KG1 (cell line): Measurements from ENCODE around the gene CDC42EP1.
"Not testable (repeated sequence)": the region's sequence is repeated elsewhere in the genome, so short reads cannot be mapped to it uniquely, and the experiment has no call there.

Source experiments
- DNase-seq: peaks from one replicate; lab custom pipeline; 2025; lab: John Stamatoyannopoulos, UW

The CDC42EP1 gene

DNA sequence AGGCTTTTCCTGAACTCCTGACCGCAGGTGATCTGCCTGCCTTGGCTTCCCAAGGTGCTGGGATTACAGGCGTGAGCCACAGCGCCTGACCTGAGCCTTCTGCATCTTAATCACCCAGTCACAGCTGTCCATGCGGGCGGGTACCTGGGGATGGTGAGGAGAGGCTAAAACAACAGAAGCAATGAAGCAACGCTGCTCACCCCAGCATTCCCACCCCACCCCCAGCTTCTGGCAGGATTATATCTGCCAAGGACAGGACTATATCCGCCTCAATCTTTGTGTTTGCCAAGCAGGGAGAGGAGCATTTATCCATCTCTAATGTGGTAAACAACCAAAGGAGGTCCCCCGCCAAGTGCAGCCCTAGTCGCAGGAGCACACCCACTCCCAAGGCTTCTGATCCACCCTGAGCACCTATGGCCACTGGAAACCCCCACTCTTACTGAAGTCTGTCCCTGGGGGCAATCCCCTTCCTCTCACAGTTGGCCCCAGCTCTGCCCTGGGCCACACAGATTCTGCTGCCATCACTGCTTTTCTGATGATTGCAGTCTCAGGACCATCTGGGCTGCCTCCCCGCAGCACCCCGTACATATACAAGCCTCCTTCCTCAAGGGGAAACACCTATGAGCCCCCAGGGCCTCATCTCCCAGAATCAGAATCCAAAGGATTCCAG lies 28.4 kb downstream of the CDC42EP1 start:
- DNase-seq = no peak

GRCh38 chr22:37589636-37590035 lies 29.4 kb downstream of the CDC42EP1 start:
- no peak for DNase-seq

- not testable (repeated sequence) for DNase-seq
Measured at GRCh38 chr22:37591081-37591480, 30.8 kb downstream of the CDC42EP1 start.

DNA sequence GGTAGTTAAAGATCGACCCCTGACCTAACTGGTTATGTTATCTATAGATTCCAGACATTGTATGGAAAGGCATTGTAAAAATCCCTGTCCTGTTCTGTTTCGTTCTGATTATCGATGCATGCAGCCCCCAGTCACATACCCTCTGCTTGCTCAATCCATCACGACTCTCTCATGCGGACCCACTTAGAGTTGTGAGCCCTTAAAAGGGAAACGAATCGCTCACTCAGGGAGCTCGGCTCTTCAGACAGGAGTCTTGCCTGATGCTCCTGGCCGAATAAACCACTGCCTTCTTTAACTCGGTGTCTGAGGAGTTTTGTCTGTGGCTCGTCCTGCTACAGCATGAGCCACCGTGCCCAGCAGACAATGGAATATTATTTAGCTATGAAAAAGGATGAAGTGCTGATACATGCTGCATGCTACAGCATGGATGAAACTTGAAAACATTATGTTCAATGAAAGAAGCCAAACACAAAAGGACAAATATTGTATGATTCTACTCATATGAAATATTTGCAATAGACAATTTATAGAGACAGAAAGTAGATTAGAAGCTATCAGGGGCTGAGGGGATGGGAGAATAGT lies 31.6 kb downstream of the CDC42EP1 start:
- DNase-seq = no peak

DNA sequence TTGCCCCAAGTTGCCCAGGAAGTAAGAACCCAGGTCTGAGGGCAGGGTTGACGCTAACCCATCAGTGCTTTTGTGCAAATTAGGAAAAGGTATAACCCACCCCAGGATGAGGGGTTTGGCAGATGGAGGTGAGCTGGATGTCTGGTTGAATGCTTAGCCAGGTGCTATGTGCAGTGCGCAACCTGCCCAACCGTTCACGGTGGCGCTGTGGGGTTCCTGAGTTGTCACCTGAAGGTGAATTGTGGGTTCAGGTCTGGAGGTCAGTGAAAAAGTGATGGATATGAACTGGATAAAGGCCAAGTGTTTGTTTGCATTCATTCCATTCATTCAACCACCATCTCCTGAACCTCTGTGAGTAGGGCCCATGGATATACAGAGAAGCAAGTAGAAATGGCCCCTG lies 34.0 kb downstream of the CDC42EP1 start:
- no peak for DNase-seq

GRCh38 chr22:37599153-37599552 lies 38.9 kb downstream of the CDC42EP1 start:
- DNase-seq = no peak

- DNase-seq = no peak
Measured at GRCh38 chr22:37601203-37601539, 40.9 kb downstream of the CDC42EP1 start.

DNA sequence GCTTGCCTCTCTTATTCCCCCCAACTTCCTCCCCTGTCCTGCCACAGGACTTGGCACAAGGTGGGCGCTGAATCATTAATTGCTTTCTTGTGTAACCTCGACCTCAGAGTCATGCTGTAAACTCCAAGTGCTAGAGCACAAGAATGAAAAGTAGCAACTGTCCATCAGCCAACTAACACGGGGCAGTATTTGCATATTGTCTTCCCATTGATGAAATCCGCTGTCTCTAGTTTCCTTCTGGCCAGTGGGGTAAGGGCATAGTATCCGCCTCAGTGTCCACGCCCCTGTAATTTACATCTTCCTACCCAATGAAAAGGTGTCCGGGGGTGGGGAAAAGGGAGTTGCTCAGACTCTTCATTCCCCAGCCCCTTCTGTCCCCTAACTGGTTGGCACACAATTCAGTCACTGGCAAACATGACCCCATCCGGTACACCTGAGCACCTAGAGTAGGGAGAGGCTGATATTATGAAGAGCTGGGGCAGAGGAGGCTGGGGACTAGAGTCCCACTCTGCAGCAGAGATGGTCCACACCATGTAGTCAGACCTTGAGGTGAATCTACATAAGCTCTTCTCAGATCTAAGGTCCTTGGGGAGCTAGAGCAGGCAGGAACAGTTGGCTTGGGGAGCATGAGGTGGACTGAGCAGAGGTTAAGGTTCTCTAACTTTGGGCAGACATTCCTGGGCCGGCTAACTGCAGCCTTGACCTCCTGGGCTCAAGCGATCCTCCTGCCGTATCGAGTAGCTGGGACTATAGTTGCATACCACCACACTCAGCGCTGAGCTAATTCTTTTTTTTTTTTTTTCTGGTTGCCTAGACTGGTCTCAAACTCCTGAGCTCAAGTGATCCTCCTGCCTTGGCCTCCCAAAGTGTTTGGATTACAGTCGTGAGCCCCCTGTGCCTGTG lies 41.5 kb downstream of the CDC42EP1 start:
- no peak for DNase-seq

GRCh38 chr22:37602546-37603277 lies 42.4 kb downstream of the CDC42EP1 start:
- not testable (repeated sequence) for DNase-seq

- no peak for DNase-seq
Measured at GRCh38 chr22:37604074-37604473, 43.8 kb downstream of the CDC42EP1 start.

- DNase-seq = no peak
Measured at GRCh38 chr22:37604875-37605274, 44.6 kb downstream of the CDC42EP1 start.

GRCh38 chr22:37607010-37607934 lies 47.0 kb downstream of the CDC42EP1 start:
- no peak for DNase-seq

GRCh38 chr22:37607935-37608476 lies 47.7 kb downstream of the CDC42EP1 start:
- DNase-seq = no peak

DNA sequence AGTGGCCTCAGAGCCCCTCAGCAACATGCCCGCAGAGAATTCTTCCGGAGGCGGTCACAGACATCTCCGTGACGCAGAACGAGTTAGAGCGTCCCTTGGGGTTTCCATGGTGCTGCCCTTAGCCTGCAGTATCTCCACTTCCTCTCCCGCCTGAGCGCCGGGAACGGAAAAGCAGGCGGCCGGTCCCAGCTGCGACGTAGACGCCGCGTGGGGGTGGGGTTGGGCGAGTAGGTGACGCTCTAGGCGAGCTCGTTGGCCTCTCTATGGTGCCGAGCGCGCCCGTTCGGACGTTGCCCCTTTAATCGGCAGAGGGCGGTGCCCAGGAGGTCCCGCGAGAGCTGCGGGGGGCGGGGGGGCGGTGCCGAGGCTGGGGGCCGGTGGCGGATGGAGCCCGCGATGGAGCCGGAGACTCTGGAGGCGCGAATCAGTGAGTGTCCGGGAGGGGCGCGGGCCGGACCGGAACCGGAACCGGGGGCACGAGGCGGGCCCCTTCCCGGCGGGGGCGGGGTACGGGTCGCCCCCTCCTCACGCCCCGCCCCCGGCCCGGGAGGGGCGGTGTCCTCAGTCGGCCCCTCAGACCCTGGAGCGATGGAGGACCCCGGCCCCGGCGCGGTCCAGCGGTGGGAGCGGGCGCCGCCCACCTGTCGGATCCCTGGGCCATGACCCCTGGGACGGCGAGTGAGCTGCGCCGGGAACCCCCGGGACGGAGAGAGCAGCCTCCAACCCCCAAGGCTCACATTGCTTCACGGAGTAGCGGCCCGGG lies 48.4 kb downstream of the CDC42EP1 start, which contains the start of gene GGA1:
Gene GGA1 (plus strand): TSS at position 358 of the 763 bp plus-strand sequence. CDS start 27 bp downstream, at position 385.
- peak; percentile 100 for DNase-seq

GRCh38 chr22:37609240-37610152 lies 49.2 kb downstream of the CDC42EP1 start:
- DNase-seq = no peak

GRCh38 chr22:37610153-37610475 lies 49.8 kb downstream of the CDC42EP1 start:
- DNase-seq = not testable (repeated sequence)

DNA sequence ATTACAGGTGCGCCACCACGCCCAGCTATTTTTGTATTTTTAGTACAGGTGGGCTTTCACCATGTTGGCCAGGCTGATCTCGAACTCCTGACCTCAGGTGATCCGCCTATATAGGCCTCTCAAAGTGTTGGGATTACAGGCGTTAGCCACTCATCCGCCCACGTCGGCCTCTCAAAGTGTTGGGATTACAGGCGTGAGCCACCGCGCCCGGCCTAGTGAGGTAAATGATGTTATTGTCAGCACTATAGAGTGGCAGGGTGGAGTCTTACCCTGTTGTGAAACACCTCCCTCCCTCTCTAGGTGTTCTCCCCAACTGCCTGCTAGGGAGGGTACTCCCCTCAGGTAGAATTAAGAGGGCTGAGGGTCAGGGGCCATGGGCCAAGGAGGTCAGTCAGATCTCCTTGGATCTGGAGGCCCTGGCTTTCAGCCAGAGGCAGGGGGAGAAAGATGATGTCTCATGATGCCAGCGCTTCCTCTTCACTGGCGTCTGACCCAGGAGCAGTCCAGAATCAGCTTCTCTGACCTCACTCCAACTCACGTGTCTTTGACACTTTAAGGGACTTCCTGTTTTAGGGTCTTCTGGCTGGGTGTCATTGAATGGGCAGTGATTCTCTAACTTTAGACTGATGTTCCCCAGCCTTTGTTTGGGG lies 50.3 kb downstream of the CDC42EP1 start:
- DNase-seq = no peak

DNA sequence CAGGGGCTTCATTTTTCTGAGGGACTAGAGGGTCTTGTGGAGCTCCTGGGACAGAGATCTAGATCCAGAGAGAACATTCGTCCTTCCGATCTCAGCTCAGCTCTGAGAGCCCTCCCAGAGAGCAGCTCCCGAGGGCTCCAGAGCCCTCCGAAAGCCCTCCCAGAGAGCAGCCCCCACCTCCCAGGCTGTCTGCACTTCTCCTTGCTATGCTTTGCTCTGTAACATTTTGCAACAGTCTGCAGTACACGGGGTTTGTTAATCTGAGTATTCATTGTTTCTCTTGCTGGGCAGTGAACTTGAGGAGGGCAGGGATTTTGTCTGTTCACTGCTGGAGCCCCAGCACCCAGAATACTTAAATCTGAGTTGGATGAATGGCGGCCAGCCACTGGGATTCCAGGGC lies 50.9 kb downstream of the CDC42EP1 start:
- DNase-seq = no peak
